Measurements from ENCODE around the gene SNX1.

The SNX1 gene

DNA sequence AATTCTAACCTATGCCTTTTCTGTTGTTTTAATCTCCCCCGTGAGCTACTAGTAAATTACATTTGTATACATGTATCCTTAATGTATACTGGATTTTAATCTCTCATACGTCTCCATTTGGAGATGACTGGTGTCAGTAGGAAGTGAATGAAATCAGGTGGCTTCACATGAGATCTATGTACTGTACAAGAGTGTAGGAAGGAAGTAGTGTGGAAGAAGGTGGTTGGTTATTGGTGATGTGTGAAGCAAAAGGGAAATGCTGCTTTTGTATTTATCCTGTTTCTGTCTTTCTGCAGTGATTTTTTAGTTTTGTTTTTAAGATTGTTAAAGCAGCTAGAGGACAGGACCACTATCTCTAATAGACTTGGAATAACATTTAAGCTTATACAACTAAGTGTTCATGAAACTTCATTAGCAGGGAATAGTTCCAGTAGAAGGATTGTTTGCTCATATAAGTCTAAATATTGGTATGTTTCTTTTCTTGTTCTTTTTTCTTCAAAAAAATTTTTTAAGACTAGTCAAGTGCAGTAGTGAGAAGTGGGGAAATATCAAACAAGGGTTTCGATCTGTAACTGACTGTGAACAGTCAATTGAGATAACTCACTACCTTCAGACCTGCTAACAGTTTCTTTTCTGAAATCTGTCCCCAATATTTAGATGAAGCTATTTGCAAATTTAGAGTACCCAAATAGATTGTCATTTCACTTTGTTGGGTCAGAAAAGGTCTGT lies 15.3 kb downstream of the SNX1 start:
- H3K4me2 ChIP-seq (ENCODE audit: low read depth, low read length, poor library complexity, severe bottlenecking) = no peak overlapping the region
- H3K9ac ChIP-seq (ENCODE audit: low read depth, low read length, poor library complexity, severe bottlenecking) = no peak overlapping the region
- H3F3A ChIP-seq (ENCODE audit: low read depth) = no peaks in the 10 kb centered on the region
- H3K27me3 ChIP-seq (ENCODE audit: insufficient read depth, low read length, poor library complexity, severe bottlenecking) = no peaks in the 10 kb centered on the region
- no peak for TF ChIP-seq EZH2phosphoT487 (IDR thresholded peaks at IDR 0.05; ENCODE audit: borderline replicate concordance)
- TF ChIP-seq, protein P1, sequence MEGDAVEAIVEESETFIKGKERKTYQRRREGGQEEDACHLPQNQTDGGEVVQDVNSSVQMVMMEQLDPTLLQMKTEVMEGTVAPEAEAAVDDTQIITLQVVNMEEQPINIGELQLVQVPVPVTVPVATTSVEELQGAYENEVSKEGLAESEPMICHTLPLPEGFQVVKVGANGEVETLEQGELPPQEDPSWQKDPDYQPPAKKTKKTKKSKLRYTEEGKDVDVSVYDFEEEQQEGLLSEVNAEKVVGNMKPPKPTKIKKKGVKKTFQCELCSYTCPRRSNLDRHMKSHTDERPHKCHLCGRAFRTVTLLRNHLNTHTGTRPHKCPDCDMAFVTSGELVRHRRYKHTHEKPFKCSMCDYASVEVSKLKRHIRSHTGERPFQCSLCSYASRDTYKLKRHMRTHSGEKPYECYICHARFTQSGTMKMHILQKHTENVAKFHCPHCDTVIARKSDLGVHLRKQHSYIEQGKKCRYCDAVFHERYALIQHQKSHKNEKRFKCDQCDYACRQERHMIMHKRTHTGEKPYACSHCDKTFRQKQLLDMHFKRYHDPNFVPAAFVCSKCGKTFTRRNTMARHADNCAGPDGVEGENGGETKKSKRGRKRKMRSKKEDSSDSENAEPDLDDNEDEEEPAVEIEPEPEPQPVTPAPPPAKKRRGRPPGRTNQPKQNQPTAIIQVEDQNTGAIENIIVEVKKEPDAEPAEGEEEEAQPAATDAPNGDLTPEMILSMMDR (conservative IDR thresholded peaks at IDR 0.05; ENCODE audit: low read length) = no peak
- peaks cover 5% of the 10 kb centered on the region for H3K4me1 ChIP-seq (ENCODE audit: insufficient read depth, low read length, poor library complexity, severe bottlenecking)
- no peak overlapping the region for H3K4me3 ChIP-seq (ENCODE audit: low read length, poor library complexity, severe bottlenecking)
- H3K36me3 ChIP-seq (ENCODE audit: insufficient read depth, low read length) = peaks cover 37% of the 10 kb centered on the region; the same call in 1 of the 2 replicates
- H3K79me2 ChIP-seq (ENCODE audit: insufficient read depth, low read length) = peaks cover 61% of the 10 kb centered on the region
- no peaks in the 10 kb centered on the region for H3K9me2 ChIP-seq (replicated peaks; ENCODE audit: low read depth, low read length)
- H2AFZ ChIP-seq (ENCODE audit: low read length) = no peak overlapping the region
- peaks cover 45% of the 10 kb centered on the region for H4K20me1 ChIP-seq (ENCODE audit: insufficient read depth, low read length, poor library complexity, severe bottlenecking)
- H3K9me3 ChIP-seq (ENCODE audit: insufficient read depth, low read depth, low read length) = no peaks in the 10 kb centered on the region

DNA sequence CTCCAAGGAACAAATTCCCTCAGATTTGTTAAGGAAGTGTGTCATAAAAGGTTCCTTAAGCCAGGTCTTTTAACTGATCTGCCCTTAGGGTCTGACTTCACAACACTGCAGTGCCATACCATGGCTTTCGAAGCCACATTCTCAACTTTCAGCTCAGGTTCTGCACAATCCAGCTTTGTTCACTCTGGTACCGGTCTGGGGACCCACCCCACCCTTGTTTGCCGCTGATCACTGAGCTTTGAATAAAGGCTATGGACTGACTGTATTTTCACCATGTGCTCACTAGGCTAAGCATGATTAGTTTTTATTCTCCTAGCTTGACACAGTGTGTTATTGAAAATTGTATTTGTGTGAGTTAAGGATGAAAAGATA lies 15.9 kb downstream of the SNX1 start:
- Histone ChIP-seq H3K4me2 (ENCODE audit: low read depth, low read length, poor library complexity, severe bottlenecking) (no peak overlapping the region), H3K4me3 (ENCODE audit: low read length, poor library complexity, severe bottlenecking) (no peak overlapping the region), H3K27me3 (ENCODE audit: insufficient read depth, low read length, poor library complexity, severe bottlenecking) (no peaks in the 10 kb centered on the region), H4K20me1 (ENCODE audit: insufficient read depth, low read length, poor library complexity, severe bottlenecking) (peaks cover 39% of the 10 kb centered on the region), H3K9me3 (ENCODE audit: insufficient read depth, low read depth, low read length) (no peaks in the 10 kb centered on the region), H3K79me2 (ENCODE audit: insufficient read depth, low read length) (peaks cover 55% of the 10 kb centered on the region), H3K9ac (ENCODE audit: low read depth, low read length, poor library complexity, severe bottlenecking) (no peak overlapping the region), H2AFZ (ENCODE audit: low read length) (no peak overlapping the region), H3K4me1 (ENCODE audit: insufficient read depth, low read length, poor library complexity, severe bottlenecking) (peaks cover 4% of the 10 kb centered on the region), H3F3A (ENCODE audit: low read depth) (no peaks in the 10 kb centered on the region), H3K36me3 (ENCODE audit: insufficient read depth, low read length) (peaks cover 43% of the 10 kb centered on the region; the same call in 1 of the 2 replicates), H3K9me2 (replicated peaks; ENCODE audit: low read depth, low read length) (no peaks in the 10 kb centered on the region)
- TF ChIP-seq EZH2phosphoT487 (IDR thresholded peaks at IDR 0.05; ENCODE audit: borderline replicate concordance) = no peak
- TF ChIP-seq, protein P1 (conservative IDR thresholded peaks at IDR 0.05; ENCODE audit: low read length) = no peak

DNA sequence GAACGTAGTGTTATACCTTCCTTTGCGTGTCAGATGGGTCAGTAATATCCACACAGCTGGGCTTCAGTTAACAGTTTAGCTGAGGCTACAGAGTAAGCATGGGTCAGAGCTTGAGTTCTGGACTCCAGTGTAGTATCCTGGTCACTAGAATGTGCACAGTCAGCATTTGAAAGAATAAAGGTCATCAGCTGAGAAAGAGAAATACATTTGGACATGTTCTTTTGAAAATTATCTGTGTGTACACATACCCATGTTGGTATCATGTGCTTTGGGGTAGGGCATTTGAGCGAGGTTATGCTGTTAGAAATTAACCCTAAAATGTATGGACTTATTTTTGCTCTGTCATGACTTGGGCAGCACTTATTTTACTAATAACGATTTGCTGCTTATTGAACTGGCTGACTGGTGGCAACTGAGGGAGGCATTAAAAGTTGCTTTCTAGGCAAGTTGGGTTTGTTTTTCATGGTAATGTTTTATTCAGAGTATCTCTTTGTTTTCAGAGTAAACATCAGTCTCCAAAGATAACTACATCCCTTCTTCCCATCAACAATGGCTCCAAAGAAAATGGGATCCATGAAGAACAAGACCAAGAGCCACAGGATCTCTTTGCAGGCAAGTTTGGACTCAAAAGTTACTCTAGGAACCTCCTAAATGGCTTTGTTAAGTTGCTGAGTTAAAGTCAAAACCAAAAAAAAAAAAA lies 16.4 kb downstream of the SNX1 start:
- H3K9ac ChIP-seq (ENCODE audit: low read depth, low read length, poor library complexity, severe bottlenecking) = no peak overlapping the region

More for the DNA sequence above, 16.4 kb downstream of the SNX1 start:
- no peak for TF ChIP-seq EZH2phosphoT487 (IDR thresholded peaks at IDR 0.05; ENCODE audit: borderline replicate concordance)
- no peak overlapping the region for H2AFZ ChIP-seq (ENCODE audit: low read length)
- H3K79me2 ChIP-seq (ENCODE audit: insufficient read depth, low read length) = peaks cover 50% of the 10 kb centered on the region
- no peaks in the 10 kb centered on the region for H3K27me3 ChIP-seq (ENCODE audit: insufficient read depth, low read length, poor library complexity, severe bottlenecking)
- H3K4me3 ChIP-seq (ENCODE audit: low read length, poor library complexity, severe bottlenecking) = no peak overlapping the region
- no peaks in the 10 kb centered on the region for H3K4me1 ChIP-seq (ENCODE audit: insufficient read depth, low read length, poor library complexity, severe bottlenecking)
- peaks cover 48% of the 10 kb centered on the region for H3K36me3 ChIP-seq (ENCODE audit: insufficient read depth, low read length)
- H3F3A ChIP-seq (ENCODE audit: low read depth) = no peaks in the 10 kb centered on the region
- no peak overlapping the region for H3K4me2 ChIP-seq (ENCODE audit: low read depth, low read length, poor library complexity, severe bottlenecking)
- H4K20me1 ChIP-seq (ENCODE audit: insufficient read depth, low read length, poor library complexity, severe bottlenecking) = peaks cover 34% of the 10 kb centered on the region
- no peaks in the 10 kb centered on the region for H3K9me2 ChIP-seq (replicated peaks; ENCODE audit: low read depth, low read length)
- H3K9me3 ChIP-seq (ENCODE audit: insufficient read depth, low read depth, low read length) = no peaks in the 10 kb centered on the region

Measured in Loucy (cell line).